Neural cell (in vitro differentiated cells): Measurements from ENCODE around the gene FBL. TPM values are rescaled to one million over a fixed set of nuclear protein-coding genes. Genes with fewer than 3 reads are reported as not detected.

Source experiments
- H2AFZ ChIP-seq: fragments of 200-600, 300-800 bp; sonication (generic), shearing (Covaris generic); 2 replicates; pipeline ENCODE4 v1.6.0; 2014; ENCODE audit warnings: low read depth, mild to moderate bottlenecking, antibody characterized with exemption, low read length, moderate library complexity
- H3F3A ChIP-seq: fragments of 200-600 bp; shearing (Covaris generic); 2 replicates; pipeline ENCODE4 v1.6.1; 2016; ENCODE audit warnings: mild to moderate bottlenecking, moderate library complexity, mixed read lengths, antibody characterized with exemption, low read length; ENCODE audit not compliant: insufficient read depth, poor library complexity, severe bottlenecking
- H3K27ac ChIP-seq: fragments of 200-600, 300-800 bp; sonication (generic), shearing (Covaris generic); 2 replicates; pipeline ENCODE4 v1.5.1; 2014; ENCODE audit warnings: mild to moderate bottlenecking, low read length, moderate library complexity
- H3K27me3 ChIP-seq: fragments of 300-800, 200-600 bp; sonication (generic), shearing (Covaris generic); 2 replicates; pipeline ENCODE4 v1.6.0; 2014; ENCODE audit warnings: mild to moderate bottlenecking, low read depth, low read length, moderate library complexity; ENCODE audit not compliant: insufficient read depth
- H3K36me3 ChIP-seq: fragments of 300-800, 200-600 bp; sonication (generic), shearing (Covaris generic); 2 replicates; pipeline ENCODE4 v1.5.1; 2014; ENCODE audit warnings: mild to moderate bottlenecking, antibody characterized with exemption, low read length, moderate library complexity; ENCODE audit not compliant: insufficient read depth
- H3K4me2 ChIP-seq: fragments of 300-800, 200-600 bp; sonication (generic), shearing (Covaris generic); 2 replicates; pipeline ENCODE4 v1.6.0; 2014; ENCODE audit warnings: mild to moderate bottlenecking, low read length
- H3K4me3 ChIP-seq: fragments of 300-800, 200-600 bp; sonication (generic), shearing (Covaris generic); 2 replicates; pipeline ENCODE4 v1.5.1; 2014; ENCODE audit warnings: mild to moderate bottlenecking, low read length, moderate library complexity
- H3K79me2 ChIP-seq: fragments of 200-600 bp; shearing (Covaris generic); replicated peaks from 2 replicates; pipeline ENCODE4 v1.6.0; 2014; ENCODE audit warnings: mild to moderate bottlenecking, low read length, moderate library complexity; ENCODE audit not compliant: insufficient read depth
- H3K9ac ChIP-seq: fragments of 300-800, 200-600 bp; sonication (generic), shearing (Covaris generic); 2 replicates; pipeline ENCODE4 v1.6.1; 2016; ENCODE audit warnings: mild to moderate bottlenecking, low read length, mixed read lengths
- H3K9me2 ChIP-seq: fragments of 200-600 bp; shearing (Covaris generic); 2 replicates; pipeline ENCODE4 v1.6.1; 2016; ENCODE audit warnings: mild to moderate bottlenecking, low read length, mixed read lengths; ENCODE audit not compliant: insufficient read depth
- H3K9me3 ChIP-seq: fragments of 200-600, 300-800 bp; sonication (generic), shearing (Covaris generic); 2 replicates; pipeline ENCODE4 v1.6.1; 2016; ENCODE audit warnings: mild to moderate bottlenecking, mixed run types, low read length, moderate library complexity, mixed read lengths
- H4K20me1 ChIP-seq: fragments of 200-600 bp; shearing (Covaris generic); 2 replicates; pipeline ENCODE4 v1.6.1; 2016; ENCODE audit warnings: mild to moderate bottlenecking, mixed run types; ENCODE audit not compliant: insufficient read depth
- CTCF ChIP-seq: fragments of 450-650 bp; IDR thresholded peaks from 2 replicates; pipeline ENCODE4 v1.5.1; 2014; ENCODE audit warnings: antibody characterized with exemption, mild to moderate bottlenecking, moderate library complexity; ENCODE audit not compliant: poor library complexity, severe bottlenecking
- EP300 ChIP-seq: fragments of 450-650 bp; conservative IDR thresholded peaks from 2 replicates; pipeline ENCODE4 v1.6.1; 2014; ENCODE audit warnings: antibody characterized with exemption, mild to moderate bottlenecking, moderate library complexity; ENCODE audit not compliant: poor library complexity, severe bottlenecking
- EZH2 ChIP-seq: fragments of 200-600, 300-800 bp; shearing (Covaris generic), sonication (generic); IDR thresholded peaks from 2 replicates; pipeline ENCODE4 v1.6.1; 2014; ENCODE audit warnings: antibody characterized with exemption, low read length, borderline replicate concordance, mild to moderate bottlenecking; ENCODE audit not compliant: insufficient read depth, poor library complexity, severe bottlenecking
- MXI1 ChIP-seq: fragments of 450-650 bp; conservative IDR thresholded peaks from 2 replicates; pipeline ENCODE4 v1.6.1; 2014; ENCODE audit warnings: antibody characterized with exemption, mild to moderate bottlenecking; ENCODE audit not compliant: poor library complexity, severe bottlenecking
- POLR2AphosphoS5 ChIP-seq: IDR thresholded peaks from 2 replicates; pipeline ENCODE4 v1.6.1; 2012
- RAD21 ChIP-seq: fragments of 450-650 bp; conservative IDR thresholded peaks from 2 replicates; pipeline ENCODE4 v1.6.1; 2014; ENCODE audit warnings: antibody characterized with exemption, mild to moderate bottlenecking, moderate library complexity
- REST ChIP-seq: IDR thresholded peaks from 2 replicates; pipeline ENCODE4 v1.6.1; 2012; ENCODE audit warnings: borderline replicate concordance
- SMC3 ChIP-seq: fragments of 450-650 bp; conservative IDR thresholded peaks from 2 replicates; pipeline ENCODE4 v1.6.1; 2014; ENCODE audit warnings: antibody characterized with exemption, mild to moderate bottlenecking, moderate library complexity; ENCODE audit not compliant: poor library complexity
- TAF1 ChIP-seq: IDR thresholded peaks from 2 replicates; pipeline ENCODE4 v1.6.1; 2012; ENCODE audit warnings: low read depth
- polyA plus RNA-seq: library from polyadenylated mRNA; depleted of rRNA; stranded (reverse); fragments of >200 nt; gene quantifications from 2 replicates; pipeline ENCODE4 v1.2.3, GENCODE V29; 2014

Gene FBL
- polyA plus RNA-seq, 1 donor from 2014 or later: 84.7 TPM

GRCh38 chr19:39867133-39867532 is 21.0 kb upstream of the FBL start:
- no peak for TF ChIP-seq CTCF
- no peak for TF ChIP-seq POLR2AphosphoS5
- no peak for TF ChIP-seq MXI1
- no peak for TF ChIP-seq TAF1
- TF ChIP-seq REST: no peak
- no peak for TF ChIP-seq RAD21
- TF ChIP-seq EZH2: no peak
- TF ChIP-seq EP300: no peak
- TF ChIP-seq SMC3: no peak
- no peak overlapping the region for H3K4me2 ChIP-seq
- H3K9me2 ChIP-seq: no peaks in the 10 kb centered on the region
- no peaks in the 10 kb centered on the region for H3K27me3 ChIP-seq
- H3K4me3 ChIP-seq: no peak overlapping the region
- H3K79me2 ChIP-seq: no peaks in the 10 kb centered on the region
- no peaks in the 10 kb centered on the region for H3K9me3 ChIP-seq
- H2AFZ ChIP-seq: no peak overlapping the region
- no peaks in the 10 kb centered on the region for H3F3A ChIP-seq
- H3K9ac ChIP-seq: no peak overlapping the region
- H3K36me3 ChIP-seq: no peaks in the 10 kb centered on the region
- H3K27ac ChIP-seq: no peak overlapping the region
- H4K20me1 ChIP-seq: no peaks in the 10 kb centered on the region

GRCh38 chr19:39865953-39866352 is 19.8 kb upstream of the FBL start:
- H3K79me2 ChIP-seq: no peaks in the 10 kb centered on the region
- H3K36me3 ChIP-seq: no peaks in the 10 kb centered on the region
- no peaks in the 10 kb centered on the region for H4K20me1 ChIP-seq
- no peak overlapping the region for H2AFZ ChIP-seq
- no peak for TF ChIP-seq TAF1
- TF ChIP-seq REST: no peak
- TF ChIP-seq MXI1: no peak
- no peak for TF ChIP-seq CTCF
- no peak for TF ChIP-seq EP300
- TF ChIP-seq POLR2AphosphoS5: no peak
- TF ChIP-seq RAD21: no peak
- no peak for TF ChIP-seq SMC3
- no peak for TF ChIP-seq EZH2
- no peak overlapping the region for H3K27ac ChIP-seq
- no peak overlapping the region for H3K4me3 ChIP-seq
- H3K4me2 ChIP-seq: no peak overlapping the region
- no peaks in the 10 kb centered on the region for H3K27me3 ChIP-seq
- no peaks in the 10 kb centered on the region for H3F3A ChIP-seq
- no peak overlapping the region for H3K9ac ChIP-seq
- H3K9me2 ChIP-seq: no peaks in the 10 kb centered on the region
- H3K9me3 ChIP-seq: no peaks in the 10 kb centered on the region
